HL-60/S4 treated with retinoic acid at 250 ng/mL for 4 days and 3 days (cell line): ENCODE measurements around the gene CD86.

ENCODE experiments used
- in situ Hi-C: fragments of 300-500 bp; cut with MboI; formaldehyde crosslinking; loops from 2 replicates; pipeline ENCODE4 v1.7.0; 2022; ENCODE audit warnings: low sequenced_read_pairs

The CD86 gene

GRCh38 chr3:122058294-122058693 lies 3.1 kb downstream of the CD86 start:
- in situ Hi-C loops, result no loop called here

DNA sequence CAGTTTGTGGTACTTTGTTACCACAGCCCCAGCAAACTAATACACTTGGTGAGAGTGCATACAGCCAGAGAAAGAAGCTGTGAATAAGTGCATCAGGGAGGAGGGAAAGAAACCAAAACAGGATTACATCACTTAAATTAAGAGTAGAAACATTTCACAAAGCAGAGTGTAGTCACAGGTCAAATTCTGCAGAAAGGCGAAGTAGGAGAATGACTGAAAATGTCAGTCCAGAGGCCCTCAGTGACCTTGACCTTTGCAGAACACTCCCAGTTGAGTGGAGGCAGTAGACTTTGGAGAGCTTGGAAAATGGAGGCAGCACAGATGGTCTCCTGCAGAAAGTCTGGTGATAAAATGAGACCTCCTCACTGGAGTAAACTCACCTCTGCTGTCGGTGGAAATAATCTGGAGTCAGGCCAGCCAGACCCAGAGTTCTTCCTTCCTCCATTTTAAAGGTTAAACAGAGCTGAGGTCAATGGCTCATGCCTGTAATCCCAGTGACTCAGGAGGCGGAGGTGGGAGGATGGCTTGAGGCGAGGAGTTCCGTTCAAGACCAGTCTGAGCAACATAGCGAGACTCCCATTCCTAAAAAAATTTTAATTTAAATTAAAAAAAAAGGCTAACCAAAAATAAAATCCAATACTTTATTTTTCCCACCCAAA lies 5.0 kb downstream of the CD86 start:
- in situ Hi-C loops, result no loop called here

- in situ Hi-C loops, result no loop called here
These were observed 8.7 kb downstream of the CD86 start for GRCh38 chr3:122063908-122064307.

DNA sequence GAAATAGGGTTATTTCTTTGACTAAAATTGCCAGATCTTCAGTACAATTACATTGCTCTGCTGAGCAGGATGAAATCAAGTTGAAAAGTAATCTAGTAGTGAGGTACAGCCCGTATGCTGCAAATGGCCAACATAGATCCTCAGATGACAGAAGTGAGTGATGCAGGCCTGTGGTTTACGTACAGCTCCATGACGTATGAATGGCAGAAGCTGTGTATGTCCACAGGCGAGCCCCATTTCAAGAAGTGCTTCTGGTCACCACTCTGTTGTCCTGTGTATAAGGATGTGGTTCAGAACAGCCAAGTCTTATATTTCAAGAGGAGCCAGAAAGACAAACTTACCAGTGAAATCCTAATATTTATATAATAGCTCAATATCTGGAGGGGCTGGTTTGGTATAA lies 9.2 kb downstream of the CD86 start:
- in situ Hi-C loops, result no loop called here

- in situ Hi-C loops, result no loop called here
These were observed 11.4 kb downstream of the CD86 start for GRCh38 chr3:122066331-122067213.

GRCh38 chr3:122067214-122067550 lies 12.0 kb downstream of the CD86 start:
- in situ Hi-C loops, result no loop called here

DNA sequence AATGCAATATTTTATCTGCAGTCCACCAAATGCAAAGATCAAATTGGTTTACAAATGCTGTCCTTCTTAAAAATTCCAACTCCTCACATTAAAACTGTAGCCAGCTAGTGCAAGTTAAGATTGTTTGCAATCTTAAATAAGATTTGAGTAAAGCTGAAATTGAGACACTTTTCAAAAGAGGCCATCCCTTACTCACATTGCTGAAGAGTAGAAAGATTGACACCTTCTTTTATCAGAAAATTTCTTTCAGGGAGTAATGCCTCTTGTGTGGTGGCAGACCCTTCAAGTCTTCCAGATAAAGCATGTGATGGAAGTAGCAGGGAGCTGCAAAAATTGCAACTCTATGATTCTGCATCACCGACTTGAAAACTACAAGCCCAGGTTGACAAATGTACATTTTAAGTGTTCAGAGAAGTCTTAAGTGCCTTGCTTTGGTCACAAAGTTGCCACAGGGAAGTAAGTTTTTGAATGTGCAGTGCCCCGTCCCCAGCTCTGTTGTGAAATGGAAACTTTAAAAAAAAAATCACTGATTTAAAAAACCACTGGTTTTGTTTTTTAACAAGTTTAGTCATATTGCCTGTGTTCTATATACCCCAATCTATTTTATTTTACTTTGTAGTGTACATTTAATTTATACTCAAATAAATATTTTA lies 12.6 kb downstream of the CD86 start:
- in situ Hi-C loops, result no loop called here

DNA sequence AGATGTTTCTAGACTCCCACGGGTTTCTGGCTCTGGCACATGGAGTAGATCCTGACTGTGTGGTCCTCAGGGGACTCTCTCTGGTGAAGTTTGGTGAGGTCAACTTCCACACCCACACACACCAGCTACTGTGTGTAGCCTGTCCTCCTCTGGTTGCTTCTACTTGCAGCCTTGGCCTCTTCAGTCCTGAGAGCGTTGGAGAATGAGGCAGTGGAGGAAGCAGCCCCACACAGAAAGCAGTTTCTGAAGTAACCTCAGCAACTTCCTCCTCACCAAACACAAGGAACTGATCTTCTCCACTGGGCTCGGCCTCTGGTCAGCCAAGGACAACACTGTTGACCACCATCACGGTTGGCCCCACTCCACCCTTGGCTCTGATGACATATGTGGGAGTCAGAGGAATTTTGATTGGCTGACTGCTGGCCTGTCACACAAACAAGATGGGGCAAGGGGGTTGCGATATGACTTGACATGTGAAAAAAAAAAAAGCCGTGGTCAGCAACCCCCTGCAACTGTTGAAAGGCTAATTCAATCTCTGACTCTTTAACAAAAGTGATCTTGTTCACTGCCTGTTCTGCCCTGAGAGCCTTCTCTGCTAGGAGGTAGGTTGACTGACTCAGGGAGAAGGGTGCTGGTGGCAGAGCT lies 19.6 kb downstream of the CD86 start:
- in situ Hi-C loops, result loop anchor here (25.0 kb wide), 1 partner anchor 537 kb away; the partner anchor contains the start of gene POLQ

GRCh38 chr3:122076491-122077292 lies 21.5 kb downstream of the CD86 start:
- in situ Hi-C loops, result loop anchor here (25.0 kb wide), 1 partner anchor 539 kb away; the partner anchor contains the start of gene POLQ

- in situ Hi-C loops, result loop anchor here (25.0 kb wide), 1 partner anchor 540 kb away; the partner anchor contains the start of gene POLQ
These were observed 22.4 kb downstream of the CD86 start for GRCh38 chr3:122077293-122078234.

DNA sequence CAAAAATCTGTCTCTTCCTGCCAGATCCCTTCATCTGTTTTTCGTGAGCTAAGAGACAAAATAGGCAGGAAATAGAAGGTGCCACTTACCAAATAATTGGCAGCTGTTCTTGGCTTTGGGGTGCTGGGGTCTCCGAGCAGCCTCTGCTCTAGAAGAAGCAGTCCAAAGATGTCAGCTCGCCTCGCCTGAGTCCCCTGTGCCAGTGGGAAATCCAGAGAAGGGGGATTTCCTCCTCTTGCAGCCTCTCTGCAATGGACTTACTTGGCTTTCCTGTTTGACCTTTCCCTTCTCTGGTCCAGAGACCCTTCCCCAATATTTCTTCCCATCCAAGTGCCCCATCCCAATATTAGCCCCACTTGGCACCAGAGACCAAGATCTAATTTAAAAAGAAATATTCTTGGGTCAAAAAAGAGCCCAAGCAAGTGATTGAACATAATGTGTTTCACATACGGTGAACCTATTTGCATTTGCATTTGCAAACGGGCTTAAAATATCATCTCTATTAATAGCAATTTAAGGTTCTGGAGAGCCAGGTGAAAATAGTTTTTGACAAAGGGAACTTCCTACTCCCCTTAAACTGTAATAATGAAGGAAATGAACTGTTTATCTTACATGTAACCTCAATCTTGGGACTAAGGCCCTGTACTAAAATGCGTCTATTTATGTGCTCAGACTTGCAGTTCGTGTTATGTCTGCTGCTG lies 23.2 kb downstream of the CD86 start:
- in situ Hi-C loops, result loop anchor here (25.0 kb wide), 1 partner anchor 541 kb away; the partner anchor contains the start of gene POLQ

DNA sequence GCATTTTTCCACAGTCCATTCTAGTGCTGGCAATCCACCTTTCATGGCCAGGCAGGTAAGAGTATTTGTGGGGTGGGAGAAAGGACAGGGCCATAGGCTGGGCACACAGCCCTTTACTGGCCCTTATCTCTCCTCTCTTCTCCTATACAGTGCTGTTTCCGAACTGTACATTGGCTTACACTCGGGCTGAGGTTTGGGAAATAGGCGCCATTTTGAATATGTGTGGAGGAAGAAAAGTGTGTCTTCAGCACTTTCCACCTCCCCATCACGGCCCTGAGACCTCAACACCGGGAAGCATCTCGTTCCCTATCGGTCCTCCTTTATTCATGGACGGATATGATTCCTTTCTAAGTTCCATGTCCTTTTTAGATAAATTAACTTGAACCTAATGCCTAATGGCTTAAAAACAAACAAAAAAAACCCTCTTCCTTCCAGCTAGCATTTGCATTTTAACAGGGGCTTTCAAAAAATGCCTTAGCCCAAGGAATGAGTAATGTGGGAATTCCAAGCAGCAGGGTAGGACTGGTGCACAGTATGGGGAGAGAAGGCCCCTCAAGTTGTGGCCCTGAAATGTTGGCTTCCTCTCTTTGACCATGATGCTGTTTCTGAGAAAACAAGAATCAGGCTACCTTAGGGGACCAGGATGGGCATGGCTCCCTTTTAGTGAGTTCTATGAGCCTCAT lies 24.5 kb downstream of the CD86 start:
- in situ Hi-C loops, result loop anchor here (25.0 kb wide), 1 partner anchor 542 kb away; the partner anchor contains the start of gene POLQ

GRCh38 chr3:122080207-122080587 lies 25.0 kb downstream of the CD86 start:
- in situ Hi-C loops, result loop anchor here (25.0 kb wide), 1 partner anchor 543 kb away; the partner anchor contains the start of gene POLQ

GRCh38 chr3:122081543-122082247 lies 26.5 kb downstream of the CD86 start:
- in situ Hi-C loops, result loop anchor here (25.0 kb wide), 1 partner anchor 544 kb away; the partner anchor contains the start of gene POLQ

GRCh38 chr3:122082357-122082756 lies 27.2 kb downstream of the CD86 start:
- in situ Hi-C loops, result loop anchor here (25.0 kb wide), 1 partner anchor 545 kb away; the partner anchor contains the start of gene POLQ

DNA sequence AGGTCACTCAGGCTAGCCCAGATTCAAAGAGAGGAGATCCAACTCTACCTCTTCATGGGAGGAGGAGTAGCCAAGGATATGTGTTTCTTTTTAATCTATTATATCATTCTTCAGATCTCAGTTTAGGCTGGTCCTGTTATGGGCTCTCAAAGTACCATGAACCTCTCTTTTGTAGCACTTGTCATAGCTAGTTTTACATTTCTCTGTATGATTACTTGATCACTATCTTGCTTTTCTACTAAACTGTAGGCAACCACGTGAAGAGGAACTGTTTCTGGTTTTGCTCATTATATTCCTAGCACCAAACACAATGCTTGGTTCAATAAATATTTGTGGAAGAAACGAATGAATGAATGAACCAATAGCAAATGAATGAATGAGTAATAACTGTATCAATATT lies 29.6 kb downstream of the CD86 start:
- in situ Hi-C loops, result loop anchor here (25.0 kb wide), 1 partner anchor 547 kb away; the partner anchor contains the start of gene POLQ

DNA sequence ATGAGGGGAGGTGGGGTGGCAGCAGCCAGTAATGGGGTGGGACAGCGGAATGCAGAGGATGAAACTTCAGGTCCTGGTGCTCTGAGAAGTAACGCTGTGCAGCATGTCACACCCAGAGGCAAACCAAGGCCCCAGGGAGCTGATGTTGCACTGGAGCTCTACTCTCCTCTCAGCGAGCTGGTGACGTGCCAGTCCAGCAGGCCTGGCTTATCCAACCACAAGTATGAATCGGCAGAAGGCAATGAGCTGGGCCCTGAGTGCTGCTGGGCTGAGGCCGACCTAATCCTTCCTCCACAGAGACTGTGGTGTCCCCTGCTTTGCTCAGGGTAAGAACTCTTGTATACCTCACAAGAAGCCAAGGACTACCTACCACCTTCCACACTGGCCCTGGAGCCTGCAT lies 30.5 kb downstream of the CD86 start:
- in situ Hi-C loops, result loop anchor here (25.0 kb wide), 1 partner anchor 548 kb away; the partner anchor contains the start of gene POLQ
